Stomach (tissue), 4 donors: ENCODE measurements around the gene ENOX1.

Source experiments
- CTCF ChIP-seq, 7 experiments: fragments of 450-650 bp in 4 of 7; fragments of 200-600 bp in 3 of 7; sonication (generic) in 3 of 7; IDR thresholded peaks; one replicate each; pipeline ENCODE4 v1.5.1; 2016 to 2019; ENCODE audit warnings: antibody characterized with exemption in 7 of 7, control low read depth in 2 of 7, mild to moderate bottlenecking in 1 of 7
- POLR2A ChIP-seq, 4 donors: fragments of 450-650 bp; IDR thresholded peaks; one replicate each; pipeline ENCODE4 v1.6.1; 2016; ENCODE audit warnings: antibody characterized with exemption in 4 of 4, control low read depth in 2 of 4, mild to moderate bottlenecking in 1 of 4, moderate library complexity in 1 of 4
- POLR2AphosphoS5 ChIP-seq, 3 donors: sonication (generic); formaldehyde crosslinking; IDR thresholded peaks; one replicate each; pipeline ENCODE4 v1.6.1; 2016; ENCODE audit warnings: antibody characterized with exemption in 3 of 3

- TF ChIP-seq CTCF (IDR thresholded peaks at IDR 0.05), result no peak
- TF ChIP-seq POLR2A (IDR thresholded peaks at IDR 0.05), result no peak
- TF ChIP-seq POLR2AphosphoS5 (IDR thresholded peaks at IDR 0.05), result no peak
These were observed 381.3 kb downstream of the ENOX1 start for GRCh38 chr13:43405457-43405856.
